RWPE1 (cell line): Measurements from ENCODE around the gene FAM184B.

Experiments
- CTCF ChIA-PET: fragments of 350-600 bp; sonication (Branson Sonifier 250); formaldehyde crosslinking; extraction: SDS; loops from one replicate; lab custom pipeline; 2021; lab: Yijun Ruan, JAX
- POLR2A ChIA-PET: fragments of 400-600 bp; formaldehyde crosslinking; extraction: SDS; loops from one replicate; lab custom pipeline; 2020; ENCODE audit warnings: antibody characterized with exemption; ENCODE audit not compliant: low non-redundant PET; lab: Yijun Ruan, JAX
- DNase-seq: peaks from one replicate; pipeline ENCODE4 v3.0.0; 2012; ENCODE audit warnings: low spot score
- H3K27ac ChIP-seq: fragments of 450-650 bp; 2 replicates; pipeline ENCODE4 v1.5.1; 2017
- TF ChIP-seq, protein P1 (sequence below): fragments of 450-650 bp; conservative IDR thresholded peaks from 2 replicates; pipeline ENCODE4 v1.5.1; 2017; ENCODE audit warnings: low read depth, mild to moderate bottlenecking

FAM184B gene

DNA sequence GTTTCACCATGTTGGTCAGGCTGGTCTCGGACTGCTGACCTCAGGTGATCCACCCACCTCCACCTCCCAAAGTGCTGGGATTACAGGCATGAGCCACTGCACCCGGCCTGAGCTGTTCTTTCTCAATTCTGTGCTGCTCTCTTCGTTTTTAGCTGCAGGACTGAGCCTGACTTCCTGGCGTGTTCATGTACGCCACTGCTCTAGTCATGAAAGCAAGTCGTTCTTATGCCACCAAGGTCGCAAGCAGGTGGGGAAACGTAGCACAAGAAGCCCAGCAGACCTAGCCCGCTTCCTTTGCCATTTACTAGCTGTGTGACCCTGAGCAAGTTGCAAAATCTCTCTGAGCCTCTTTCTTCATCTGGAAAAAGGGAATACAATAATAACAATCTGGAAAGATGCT, 123.6 kb downstream of the FAM184B start:
- POLR2A ChIA-PET, result no interaction called here

DNA sequence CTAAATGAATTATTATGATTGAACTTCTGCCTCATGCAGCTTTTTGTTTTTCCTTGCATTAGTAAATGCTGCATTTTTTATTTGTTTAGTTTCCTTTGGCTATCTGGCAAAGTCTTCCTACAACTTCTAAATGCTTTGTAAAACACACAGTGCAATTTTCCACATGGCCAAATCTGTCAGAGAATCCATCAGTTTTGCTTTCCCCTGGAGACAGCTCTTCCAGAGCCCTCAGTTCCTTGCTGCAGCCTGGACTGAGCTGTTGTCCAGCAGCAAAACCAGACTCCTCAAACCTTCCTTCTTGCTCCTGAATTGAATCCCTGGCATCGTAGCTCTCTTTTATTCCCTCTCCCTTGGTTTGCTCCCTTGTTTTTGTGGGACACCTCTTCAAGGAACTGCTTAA, 124.3 kb downstream of the FAM184B start:
- ChIA-PET POLR2A (no interaction called here), CTCF (no interaction called here)
- TF ChIP-seq, protein P1, sequence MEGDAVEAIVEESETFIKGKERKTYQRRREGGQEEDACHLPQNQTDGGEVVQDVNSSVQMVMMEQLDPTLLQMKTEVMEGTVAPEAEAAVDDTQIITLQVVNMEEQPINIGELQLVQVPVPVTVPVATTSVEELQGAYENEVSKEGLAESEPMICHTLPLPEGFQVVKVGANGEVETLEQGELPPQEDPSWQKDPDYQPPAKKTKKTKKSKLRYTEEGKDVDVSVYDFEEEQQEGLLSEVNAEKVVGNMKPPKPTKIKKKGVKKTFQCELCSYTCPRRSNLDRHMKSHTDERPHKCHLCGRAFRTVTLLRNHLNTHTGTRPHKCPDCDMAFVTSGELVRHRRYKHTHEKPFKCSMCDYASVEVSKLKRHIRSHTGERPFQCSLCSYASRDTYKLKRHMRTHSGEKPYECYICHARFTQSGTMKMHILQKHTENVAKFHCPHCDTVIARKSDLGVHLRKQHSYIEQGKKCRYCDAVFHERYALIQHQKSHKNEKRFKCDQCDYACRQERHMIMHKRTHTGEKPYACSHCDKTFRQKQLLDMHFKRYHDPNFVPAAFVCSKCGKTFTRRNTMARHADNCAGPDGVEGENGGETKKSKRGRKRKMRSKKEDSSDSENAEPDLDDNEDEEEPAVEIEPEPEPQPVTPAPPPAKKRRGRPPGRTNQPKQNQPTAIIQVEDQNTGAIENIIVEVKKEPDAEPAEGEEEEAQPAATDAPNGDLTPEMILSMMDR, result no peak

More for the DNA sequence above, 123.6 kb downstream of the FAM184B start:
- CTCF ChIA-PET, result no interaction called here
- no peak overlapping the region for H3K27ac ChIP-seq
- no peak for DNase-seq
- TF ChIP-seq, protein P1, result no peak

DNA sequence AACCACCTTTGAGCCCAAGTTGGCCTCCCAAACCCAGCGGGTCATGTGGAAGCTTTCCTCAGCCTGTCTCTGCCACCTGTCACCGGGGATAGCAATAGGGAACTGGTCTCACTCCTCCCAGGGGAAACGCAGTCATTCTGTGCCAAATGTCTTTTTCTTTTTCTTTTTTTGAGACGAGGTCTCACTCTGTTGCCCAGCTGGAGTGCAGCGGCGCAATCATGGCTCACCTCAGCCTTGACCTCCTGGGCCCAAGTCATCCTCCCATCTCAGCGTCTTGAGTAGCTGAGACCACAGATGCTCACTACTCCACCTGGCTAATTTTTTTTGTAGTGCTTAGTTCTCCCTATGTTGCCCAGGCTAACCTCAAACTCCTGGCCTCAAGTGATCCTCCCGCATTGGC, 126.7 kb downstream of the FAM184B start:
- no peak overlapping the region for H3K27ac ChIP-seq
- no peak for DNase-seq
- ChIA-PET CTCF (no interaction called here), POLR2A (no interaction called here)
- TF ChIP-seq, protein P1, result no peak

More for the DNA sequence above, 124.3 kb downstream of the FAM184B start:
- no peak for DNase-seq
- no peak overlapping the region for H3K27ac ChIP-seq

DNA sequence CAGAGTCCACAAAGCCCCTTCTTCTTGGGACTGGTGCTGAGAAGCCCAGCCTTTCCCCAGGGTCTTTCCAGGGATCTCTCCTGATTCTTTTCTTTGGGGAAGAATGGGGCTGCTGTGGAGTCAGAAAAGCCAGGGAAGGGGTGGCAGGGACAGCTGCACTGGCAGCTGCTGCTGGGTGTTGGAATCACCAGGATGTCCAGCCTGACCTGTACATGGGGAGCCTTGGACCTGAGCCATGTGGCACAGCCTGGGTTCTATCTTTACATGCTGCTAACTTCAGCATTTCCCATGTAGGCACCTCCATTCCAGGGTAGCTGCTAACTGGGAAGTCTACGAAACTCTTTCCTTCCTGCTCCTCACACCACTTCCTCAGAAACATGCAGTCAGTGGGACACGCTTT, 131.0 kb downstream of the FAM184B start:
- ChIA-PET POLR2A (no interaction called here), CTCF (no interaction called here)
- TF ChIP-seq, protein P1, result no peak
- DNase-seq, result no peak
- no peak overlapping the region for H3K27ac ChIP-seq

DNA sequence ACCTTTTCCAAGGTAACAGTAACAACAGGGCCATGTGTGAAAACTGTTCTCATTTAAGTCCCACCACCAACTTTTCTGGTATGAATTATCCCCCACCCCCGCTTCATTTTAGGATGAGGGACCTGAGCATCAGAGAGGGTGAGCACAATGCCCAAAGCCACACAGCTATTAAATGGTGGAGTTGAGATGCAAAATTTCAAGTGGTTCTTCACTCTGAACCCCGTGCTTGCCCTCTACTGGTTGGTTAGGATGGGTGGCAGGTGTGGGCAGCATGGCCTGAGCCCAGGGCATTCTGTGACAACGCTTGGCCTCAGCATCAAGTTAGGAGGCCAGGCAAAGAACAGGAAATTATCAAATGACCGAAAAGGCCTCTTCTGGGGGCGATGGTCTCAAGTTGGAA, 133.5 kb downstream of the FAM184B start:
- POLR2A ChIA-PET, result no interaction called here
- no peak overlapping the region for H3K27ac ChIP-seq
- CTCF ChIA-PET, result no interaction called here
- TF ChIP-seq, protein P1, result no peak
- no peak for DNase-seq

DNA sequence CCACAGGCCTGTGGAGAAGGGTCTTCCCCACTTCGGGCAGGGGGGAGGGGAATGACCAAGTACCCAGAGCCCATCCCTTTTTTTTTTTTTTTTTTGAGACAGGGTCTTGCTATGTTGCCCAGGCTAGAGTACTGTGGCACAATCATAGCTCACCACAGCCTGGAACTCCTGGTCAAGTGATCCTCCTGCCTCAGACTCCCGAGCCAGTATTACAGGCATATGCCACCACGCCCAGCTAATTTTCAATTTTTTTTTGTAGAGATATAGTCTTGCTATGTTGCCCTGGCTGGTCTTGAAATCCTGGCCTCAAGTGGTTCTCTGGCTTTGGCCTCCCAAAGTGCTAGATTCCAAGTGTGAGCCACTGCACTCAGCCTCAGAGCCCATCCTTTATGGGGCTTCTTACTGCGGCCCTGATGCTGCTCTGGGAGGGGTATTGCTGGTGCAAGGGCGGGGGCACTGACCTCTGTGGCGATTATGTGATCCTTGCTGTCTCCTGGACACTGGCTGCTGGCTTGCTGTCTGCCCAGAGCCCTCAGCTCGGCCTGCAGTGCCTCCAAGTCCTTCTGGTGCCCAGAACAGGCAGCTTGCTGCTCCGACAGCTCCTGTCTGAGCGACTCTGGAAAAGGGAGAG, 134.1 kb downstream of the FAM184B start:
- no peak overlapping the region for H3K27ac ChIP-seq
- ChIA-PET POLR2A (no interaction called here), CTCF (no interaction called here)
- no peak for DNase-seq
- TF ChIP-seq, protein P1, result no peak
